Neural cell (in vitro differentiated cells): Measurements from ENCODE around the gene MRPL36.

Experiments
- EZH2 ChIP-seq: fragments of 200-600, 300-800 bp; shearing (Covaris generic), sonication (generic); IDR thresholded peaks from 2 replicates; pipeline ENCODE4 v1.6.1; 2014; ENCODE audit warnings: antibody characterized with exemption, low read length, borderline replicate concordance, mild to moderate bottlenecking; ENCODE audit not compliant: insufficient read depth, poor library complexity, severe bottlenecking
- MXI1 ChIP-seq: fragments of 450-650 bp; conservative IDR thresholded peaks from 2 replicates; pipeline ENCODE4 v1.6.1; 2014; ENCODE audit warnings: antibody characterized with exemption, mild to moderate bottlenecking; ENCODE audit not compliant: poor library complexity, severe bottlenecking
- POLR2AphosphoS5 ChIP-seq: IDR thresholded peaks from 2 replicates; pipeline ENCODE4 v1.6.1; 2012
- SMC3 ChIP-seq: fragments of 450-650 bp; conservative IDR thresholded peaks from 2 replicates; pipeline ENCODE4 v1.6.1; 2014; ENCODE audit warnings: antibody characterized with exemption, mild to moderate bottlenecking, moderate library complexity; ENCODE audit not compliant: poor library complexity
- TF ChIP-seq, protein P1 (sequence below): fragments of 450-650 bp; IDR thresholded peaks from 2 replicates; pipeline ENCODE4 v1.5.1; 2014; ENCODE audit warnings: antibody characterized with exemption, mild to moderate bottlenecking, moderate library complexity; ENCODE audit not compliant: poor library complexity, severe bottlenecking

DNA sequence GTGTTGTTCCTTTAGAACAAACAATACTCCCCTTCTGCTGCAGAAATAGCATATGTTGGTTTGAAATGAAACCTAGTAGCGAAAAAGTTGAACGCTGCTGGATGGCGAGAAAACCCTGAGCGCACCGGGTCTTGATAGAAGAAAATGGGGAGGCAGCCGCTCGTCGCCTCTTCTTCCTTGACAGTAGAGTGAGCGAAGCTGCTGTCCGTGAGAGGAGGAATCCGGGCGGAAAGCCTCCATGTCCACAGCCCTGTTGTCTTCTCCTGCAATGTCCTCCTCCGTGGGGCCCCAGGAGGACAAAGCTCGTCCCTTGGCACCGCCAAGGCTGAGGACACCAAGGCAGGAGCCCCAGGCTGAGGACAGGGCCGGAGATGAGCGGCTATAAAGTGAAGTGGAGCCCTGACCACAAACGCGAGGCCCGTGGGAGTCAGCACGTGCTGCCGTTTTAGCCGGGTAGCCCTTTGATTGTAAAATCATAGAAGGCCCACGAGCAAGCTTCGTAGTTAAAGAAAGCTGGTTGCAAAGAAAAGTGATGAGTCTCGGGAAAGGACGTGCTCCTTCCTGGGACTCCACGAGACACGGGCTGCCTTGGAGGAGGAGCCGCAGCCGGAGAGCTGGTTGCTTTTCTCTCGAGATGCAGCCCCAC, 35.6 kb downstream of the MRPL36 start:
- TF ChIP-seq, protein P1, sequence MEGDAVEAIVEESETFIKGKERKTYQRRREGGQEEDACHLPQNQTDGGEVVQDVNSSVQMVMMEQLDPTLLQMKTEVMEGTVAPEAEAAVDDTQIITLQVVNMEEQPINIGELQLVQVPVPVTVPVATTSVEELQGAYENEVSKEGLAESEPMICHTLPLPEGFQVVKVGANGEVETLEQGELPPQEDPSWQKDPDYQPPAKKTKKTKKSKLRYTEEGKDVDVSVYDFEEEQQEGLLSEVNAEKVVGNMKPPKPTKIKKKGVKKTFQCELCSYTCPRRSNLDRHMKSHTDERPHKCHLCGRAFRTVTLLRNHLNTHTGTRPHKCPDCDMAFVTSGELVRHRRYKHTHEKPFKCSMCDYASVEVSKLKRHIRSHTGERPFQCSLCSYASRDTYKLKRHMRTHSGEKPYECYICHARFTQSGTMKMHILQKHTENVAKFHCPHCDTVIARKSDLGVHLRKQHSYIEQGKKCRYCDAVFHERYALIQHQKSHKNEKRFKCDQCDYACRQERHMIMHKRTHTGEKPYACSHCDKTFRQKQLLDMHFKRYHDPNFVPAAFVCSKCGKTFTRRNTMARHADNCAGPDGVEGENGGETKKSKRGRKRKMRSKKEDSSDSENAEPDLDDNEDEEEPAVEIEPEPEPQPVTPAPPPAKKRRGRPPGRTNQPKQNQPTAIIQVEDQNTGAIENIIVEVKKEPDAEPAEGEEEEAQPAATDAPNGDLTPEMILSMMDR: no peak
- TF ChIP-seq POLR2AphosphoS5 (no peak), SMC3 (no peak), EZH2 (no peak), MXI1 (no peak)
